Keratinocyte (primary cell): Measurements from ENCODE around the gene MT2A. TPM values are rescaled to one million over a fixed set of nuclear protein-coding genes. Genes with fewer than 3 reads are reported as not detected.

Experiments
- DNase-seq: peaks from one replicate; pipeline ENCODE4 v3.0.0-alpha.2; 2011; ENCODE audit warnings: low read depth, missing footprints, low spot score
- FAIRE-seq: peaks from 2 replicates; lab custom pipeline; 2011; peaks lifted over from hg19 to GRCh38; lab: Jason Lieb, UNC
- H2AFZ ChIP-seq: 2 replicates; pipeline ENCODE4 v1.6.0; 2012; ENCODE audit warnings: low read length, control low read depth, inconsistent platforms; ENCODE audit not compliant: control insufficient read depth
- H3K27ac ChIP-seq: 2 replicates; pipeline ENCODE4 v1.5.1; 2011; ENCODE audit warnings: low read length; ENCODE audit not compliant: control insufficient read depth, insufficient read depth
- H3K27me3 ChIP-seq: 3 replicates; pipeline ENCODE4 v1.6.0; 2011; ENCODE audit warnings: low read length; ENCODE audit not compliant: control insufficient read depth, insufficient read depth; ENCODE audit errors: extremely low read depth
- H3K36me3 ChIP-seq, 2 experiments: 2 replicates in 1 of 2; 3 replicates in 1 of 2; pipeline ENCODE4 v1.5.1; 2011; ENCODE audit warnings: low read length in 2 of 2, mild to moderate bottlenecking in 1 of 2; ENCODE audit not compliant: control insufficient read depth in 2 of 2, insufficient read depth in 2 of 2; ENCODE audit errors: extremely low read depth in 1 of 2
- H3K4me1 ChIP-seq: 3 replicates; pipeline ENCODE4 v1.5.1; 2011; ENCODE audit warnings: low read length; ENCODE audit not compliant: control insufficient read depth, insufficient read depth; ENCODE audit errors: extremely low read depth
- H3K4me2 ChIP-seq: 3 replicates; pipeline ENCODE4 v1.6.0; 2011; ENCODE audit warnings: low read depth, low read length; ENCODE audit not compliant: control insufficient read depth, insufficient read depth; ENCODE audit errors: extremely low read depth
- H3K4me3 ChIP-seq, 3 experiments: fragments of 200-600 bp in 1 of 3; sonication (generic) in 1 of 3; 2 replicates in 2 of 3; 3 replicates in 1 of 3; pipeline ENCODE4 v1.5.1; 2011 to 2016; ENCODE audit warnings: low read length in 3 of 3, mild to moderate bottlenecking in 3 of 3, control low read depth in 2 of 3, inconsistent platforms in 1 of 3, low read depth in 1 of 3, mixed read lengths in 1 of 3, mixed run types in 1 of 3, moderate library complexity in 1 of 3; ENCODE audit not compliant: control insufficient read depth in 2 of 3, insufficient read depth in 2 of 3; ENCODE audit errors: extremely low read depth in 1 of 3
- H3K79me2 ChIP-seq: 2 replicates; pipeline ENCODE4 v1.6.0; 2012; ENCODE audit warnings: low read length; ENCODE audit not compliant: control insufficient read depth, insufficient read depth
- H3K9ac ChIP-seq: 3 replicates; pipeline ENCODE4 v1.6.0; 2011; ENCODE audit warnings: low read length; ENCODE audit not compliant: control insufficient read depth, insufficient read depth; ENCODE audit errors: extremely low read depth
- H3K9me1 ChIP-seq: 3 replicates; pipeline ENCODE4 v1.6.0; 2011; ENCODE audit warnings: low read length; ENCODE audit not compliant: control insufficient read depth, insufficient read depth; ENCODE audit errors: extremely low read depth
- H3K9me3 ChIP-seq: 2 replicates; pipeline ENCODE4 v1.5.1; 2012; ENCODE audit warnings: low read depth, low read length; ENCODE audit not compliant: control insufficient read depth
- H4K20me1 ChIP-seq: 3 replicates; pipeline ENCODE4 v1.6.0; 2011; ENCODE audit warnings: low read length; ENCODE audit not compliant: control insufficient read depth, insufficient read depth; ENCODE audit errors: extremely low read depth
- CTCF ChIP-seq, 3 experiments: IDR thresholded peaks in 1 of 3; conservative IDR thresholded peaks in 1 of 3; optimal IDR thresholded peaks in 1 of 3; 2 replicates in 2 of 3; 3 replicates in 1 of 3; pipeline versions ENCODE3 to v1.5.1; 2011; ENCODE audit warnings: low read length in 3 of 3, mild to moderate bottlenecking in 3 of 3, moderate library complexity in 2 of 3, control low read depth in 1 of 3, inconsistent platforms in 1 of 3; ENCODE audit not compliant: insufficient read depth in 2 of 3; ENCODE audit errors: extremely low read depth in 1 of 3
- EZH2 ChIP-seq: IDR thresholded peaks from one replicate; pipeline ENCODE4 v1.6.1; 2012; ENCODE audit warnings: inconsistent platforms, mild to moderate bottlenecking, low read length, moderate library complexity
- dilution Hi-C: fragments of 300-500 bp; cut with MboI; formaldehyde crosslinking; loops from one replicate; pipeline ENCODE4 v1.7.0; 2020; ENCODE audit warnings: low sequenced_read_pairs; ENCODE audit not compliant: extremely low pct_ligation_motif_present
- polyA plus RNA-seq, 5 experiments: library from polyadenylated mRNA; depleted of rRNA in 3 of 5; stranded (reverse) in 3 of 5; stranded (forward) in 1 of 5; unstranded in 1 of 5; fragments of >200 nt; gene quantifications; 1 replicate in 1 of 5; 2 replicates in 3 of 5; 3 replicates in 1 of 5; pipeline versions ENCODE4 v1.2.1 to v1.2.3, GENCODE V29; 2011 to 2012; ENCODE audit warnings: missing spikeins in 2 of 5, low read depth in 1 of 5, low replicate concordance in 1 of 5

MT2A gene
- polyA plus RNA-seq, 1 donor (not counting 4 experiments of a cell fraction or from before 2014, with no cell fraction given): 990 TPM

GRCh38 chr16:56637814-56638750 is 29.7 kb downstream of the MT2A start, which contains the start of gene MT1A:
MT1A (plus strand) TSS chr16:56638666; CDS start chr16:56638739, 73 bp downstream.
- H3K9me3 ChIP-seq: no peaks in the 10 kb centered on the region
- no peaks in the 10 kb centered on the region for H4K20me1 ChIP-seq
- H3K9me1 ChIP-seq: no peaks in the 10 kb centered on the region
- no peaks in the 10 kb centered on the region for H3K79me2 ChIP-seq
- H3K9ac ChIP-seq: no peak within 1 kb of the TSS
- no peak for FAIRE-seq
- peak within 1 kb of the TSS; percentile 41 for H3K4me2 ChIP-seq
- H3K27ac ChIP-seq: no peak within 1 kb of the TSS
- peaks cover 4% of the 10 kb centered on the region for H3K4me1 ChIP-seq
- peak within 1 kb of the TSS in 2 of 3 experiments; percentile 18 to 27 for H3K4me3 ChIP-seq
- no peak within 1 kb of the TSS for H2AFZ ChIP-seq
- peaks cover 47% of the 10 kb centered on the region for H3K27me3 ChIP-seq
- DNase-seq: no peak
- no peaks in the 10 kb centered on the region for H3K36me3 ChIP-seq
- dilution Hi-C loops: no loop called here
- TF ChIP-seq EZH2 (no peak), CTCF (optimal IDR thresholded peaks at IDR 0.05 in 1 of 3, IDR thresholded peaks at IDR 0.05 in 1 of 3, conservative IDR thresholded peaks at IDR 0.05 in 1 of 3; ENCODE audit: extremely low read depth in 1 of 3, insufficient read depth in 2 of 3, low read length in 3 of 3) (no peak)

- Histone ChIP-seq H3K9me3 (no peaks in the 10 kb centered on the region), H3K4me1 (peaks cover 4% of the 10 kb centered on the region), H3K4me2 (no peak overlapping the region), H3K79me2 (no peaks in the 10 kb centered on the region), H3K27me3 (peaks cover 42% of the 10 kb centered on the region), H3K4me3 (no peak overlapping the region), H4K20me1 (no peaks in the 10 kb centered on the region), H3K9ac (no peak overlapping the region), H2AFZ (no peak overlapping the region), H3K9me1 (no peaks in the 10 kb centered on the region), H3K27ac (no peak overlapping the region), H3K36me3 (no peaks in the 10 kb centered on the region)
- FAIRE-seq (no peak), DNase-seq (no peak)
- TF ChIP-seq EZH2: no peak
- TF ChIP-seq CTCF (optimal IDR thresholded peaks at IDR 0.05 in 1 of 3, IDR thresholded peaks at IDR 0.05 in 1 of 3, conservative IDR thresholded peaks at IDR 0.05 in 1 of 3; ENCODE audit: extremely low read depth in 1 of 3, insufficient read depth in 2 of 3, low read length in 3 of 3): no peak
- dilution Hi-C loops: no loop called here
Observed at GRCh38 chr16:56639045-56639444, 30.7 kb downstream of the MT2A start.
